Adrenal gland (tissue), 5 donors: Measurements from ENCODE around the gene ABHD18.

ENCODE experiments used
- POLR2A ChIP-seq, 2 donors: fragments of 450-650 bp; IDR thresholded peaks; one replicate each; pipeline ENCODE4 v1.6.1; 2017; ENCODE audit warnings: antibody characterized with exemption in 2 of 2, mild to moderate bottlenecking in 2 of 2, moderate library complexity in 1 of 2
- TF ChIP-seq, protein P1 (sequence below), 6 experiments: fragments of 450-650 bp in 4 of 6; fragments of 200-600 bp in 2 of 6; sonication (generic) in 1 of 6; IDR thresholded peaks; 1 replicate in 5 of 6; 2 replicates in 1 of 6; pipeline versions ENCODE4 v1.5.1 to v1.8.0; 2016 to 2021; ENCODE audit warnings: antibody characterized with exemption in 6 of 6, mild to moderate bottlenecking in 2 of 6, moderate library complexity in 1 of 6
- donor health status: DM: no; HTN: no; CAD: no.

DNA sequence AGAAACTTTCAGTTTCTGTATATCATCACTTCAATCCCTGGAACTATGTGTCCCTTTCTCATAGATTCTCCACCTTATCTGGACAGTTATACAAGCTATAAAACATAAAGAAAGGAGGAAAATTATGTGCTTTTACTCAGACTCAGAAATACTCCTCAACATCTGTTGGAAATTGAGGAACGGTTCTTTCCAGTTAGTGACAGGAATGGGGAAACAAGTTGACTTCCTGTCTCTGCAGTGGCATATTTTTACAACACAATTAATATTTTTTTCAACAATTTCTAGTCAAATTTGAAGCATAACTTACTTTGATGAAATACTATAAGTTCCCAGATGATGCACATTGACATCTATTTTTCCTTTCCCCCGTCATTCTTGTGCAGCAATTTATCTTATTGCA is 27.9 kb downstream of the ABHD18 start:
- no peak for TF ChIP-seq POLR2A (IDR thresholded peaks at IDR 0.05)
- TF ChIP-seq, protein P1, sequence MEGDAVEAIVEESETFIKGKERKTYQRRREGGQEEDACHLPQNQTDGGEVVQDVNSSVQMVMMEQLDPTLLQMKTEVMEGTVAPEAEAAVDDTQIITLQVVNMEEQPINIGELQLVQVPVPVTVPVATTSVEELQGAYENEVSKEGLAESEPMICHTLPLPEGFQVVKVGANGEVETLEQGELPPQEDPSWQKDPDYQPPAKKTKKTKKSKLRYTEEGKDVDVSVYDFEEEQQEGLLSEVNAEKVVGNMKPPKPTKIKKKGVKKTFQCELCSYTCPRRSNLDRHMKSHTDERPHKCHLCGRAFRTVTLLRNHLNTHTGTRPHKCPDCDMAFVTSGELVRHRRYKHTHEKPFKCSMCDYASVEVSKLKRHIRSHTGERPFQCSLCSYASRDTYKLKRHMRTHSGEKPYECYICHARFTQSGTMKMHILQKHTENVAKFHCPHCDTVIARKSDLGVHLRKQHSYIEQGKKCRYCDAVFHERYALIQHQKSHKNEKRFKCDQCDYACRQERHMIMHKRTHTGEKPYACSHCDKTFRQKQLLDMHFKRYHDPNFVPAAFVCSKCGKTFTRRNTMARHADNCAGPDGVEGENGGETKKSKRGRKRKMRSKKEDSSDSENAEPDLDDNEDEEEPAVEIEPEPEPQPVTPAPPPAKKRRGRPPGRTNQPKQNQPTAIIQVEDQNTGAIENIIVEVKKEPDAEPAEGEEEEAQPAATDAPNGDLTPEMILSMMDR (IDR thresholded peaks at IDR 0.05), result no peak
